Stimulated activated CD8-positive, alpha-beta memory T cell treated with anti-CD3 and anti-CD28 coated beads, Interleukin-12 subunit alpha, Interleukin-12 subunit beta, amount 100 ng/mL, for 1 hour (primary cell): ENCODE results near the gene ST8SIA2.
"Not testable (repeated sequence)": the region's sequence is repeated elsewhere in the genome, so short reads cannot be mapped to it uniquely, and the experiment has no call there.

ENCODE experiments used
- DNase-seq: peaks from one replicate; pipeline ENCODE4 v3.0.0-alpha.2; 2020; ENCODE audit warnings: low read depth

ST8SIA2 gene

GRCh38 chr15:92443381-92443780 lies 49.7 kb downstream of the ST8SIA2 start:
- no peak for DNase-seq

DNA sequence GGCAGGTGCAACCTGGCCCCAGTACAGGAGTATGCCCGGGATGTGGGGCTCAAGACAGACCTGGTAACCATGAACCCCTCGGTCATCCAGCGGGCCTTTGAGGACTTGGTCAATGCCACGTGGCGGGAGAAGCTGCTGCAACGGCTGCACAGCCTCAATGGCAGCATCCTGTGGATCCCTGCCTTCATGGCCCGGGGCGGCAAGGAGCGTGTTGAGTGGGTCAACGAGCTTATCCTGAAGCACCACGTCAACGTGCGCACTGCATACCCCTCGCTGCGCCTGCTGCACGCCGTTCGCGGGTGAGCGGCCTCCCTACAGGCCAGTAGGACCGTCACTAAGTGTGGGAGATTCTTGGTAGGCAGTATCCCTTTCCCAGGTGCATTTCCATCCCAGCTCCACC lies 51.0 kb downstream of the ST8SIA2 start:
- no peak for DNase-seq

GRCh38 chr15:92448370-92448769 lies 54.7 kb downstream of the ST8SIA2 start:
- DNase-seq: no peak

- DNase-seq: no peak
Measured at GRCh38 chr15:92449476-92449875, 55.8 kb downstream of the ST8SIA2 start.

DNA sequence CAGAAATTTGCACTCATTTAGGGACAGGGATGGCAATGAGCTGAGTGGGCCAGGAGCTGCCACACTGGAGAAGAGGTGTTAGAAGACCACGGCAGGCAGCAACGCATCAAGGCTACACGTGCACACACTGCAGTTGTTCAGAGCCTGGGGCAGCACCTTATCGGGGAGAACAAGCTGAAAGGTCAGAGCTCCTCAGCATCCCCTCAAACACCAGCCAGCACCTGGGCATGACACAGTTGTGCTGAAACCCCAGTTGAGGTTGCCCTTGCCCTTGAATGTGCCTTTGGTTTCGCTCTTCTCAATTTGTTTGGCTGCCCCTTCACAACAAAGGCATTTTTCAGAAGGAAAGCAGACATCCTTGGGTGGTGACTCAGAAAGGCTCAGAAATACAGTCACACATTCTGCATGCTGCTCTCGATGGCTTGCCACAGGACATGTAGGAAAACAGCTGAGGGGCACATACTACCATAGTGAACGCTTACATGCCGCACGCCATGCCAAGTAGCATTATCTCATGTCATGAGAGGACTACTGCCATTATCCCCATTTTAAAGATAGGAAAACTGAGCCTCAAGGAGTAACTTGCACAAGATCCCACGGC lies 57.6 kb downstream of the ST8SIA2 start:
- DNase-seq: no peak

DNA sequence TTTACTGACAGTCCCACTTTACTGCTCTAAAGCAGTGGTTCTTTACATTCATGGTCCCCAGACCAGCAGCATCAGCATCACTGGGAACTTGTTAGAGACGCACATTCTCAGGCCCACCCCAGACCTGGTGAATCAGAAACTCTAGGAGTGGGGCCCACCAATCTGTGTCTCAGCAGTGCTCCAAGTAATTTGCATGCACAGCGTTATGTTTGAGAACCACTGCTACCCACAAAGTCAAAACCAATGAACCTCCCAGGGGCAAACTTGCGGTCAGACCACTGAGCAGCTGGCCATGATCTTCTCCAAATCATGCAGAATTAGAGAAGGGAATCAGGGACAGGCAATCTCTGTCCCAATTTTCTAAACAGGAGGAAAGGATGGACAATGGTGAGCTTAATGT lies 58.5 kb downstream of the ST8SIA2 start:
- DNase-seq: no peak

DNA sequence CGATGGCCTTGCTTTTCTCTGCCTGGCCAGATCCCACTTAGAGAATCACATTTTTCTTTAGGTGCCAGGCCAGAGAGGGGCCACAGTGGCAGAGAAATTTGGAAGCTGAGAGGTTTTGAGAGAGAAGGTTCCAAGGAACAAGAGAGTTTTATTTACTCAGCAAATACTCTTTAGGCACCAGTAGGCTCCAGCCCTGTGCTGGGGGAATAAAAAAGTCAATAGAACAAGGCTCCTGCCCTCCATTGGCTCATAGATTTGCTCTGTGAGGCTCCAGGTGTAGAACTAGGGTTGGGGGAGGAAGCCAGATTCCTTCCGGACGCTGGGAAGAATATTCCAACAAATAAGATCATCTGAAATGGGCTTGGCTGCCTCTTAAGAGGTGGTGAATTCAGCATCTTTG lies 59.9 kb downstream of the ST8SIA2 start:
- no peak for DNase-seq

DNA sequence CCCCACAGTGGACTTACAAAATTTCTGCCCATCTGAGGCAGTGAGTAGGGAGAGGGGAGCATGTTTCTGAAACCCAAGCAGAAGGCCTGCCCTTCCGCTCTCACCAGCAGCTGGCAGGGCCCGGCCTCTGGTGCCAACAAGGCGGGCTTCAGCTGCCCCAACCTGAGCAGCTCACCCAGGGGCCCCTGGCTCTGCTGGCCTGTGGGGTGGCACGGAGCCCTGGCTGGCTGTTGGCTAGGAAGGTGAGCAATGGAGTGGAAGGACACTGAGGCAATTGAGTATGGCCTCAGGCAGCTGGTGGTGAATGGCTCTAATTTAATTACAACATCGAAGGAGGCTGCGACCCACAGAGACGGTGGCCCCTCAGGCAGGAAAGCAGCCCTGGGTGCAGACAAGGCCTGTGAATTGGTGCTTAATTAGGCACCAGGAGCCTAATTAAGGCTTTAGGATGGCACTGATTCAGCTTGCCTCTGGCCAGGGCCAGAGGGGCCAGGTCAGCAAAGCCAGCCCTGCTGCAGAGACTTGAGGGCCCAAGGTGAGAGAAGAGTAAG lies 60.9 kb downstream of the ST8SIA2 start:
- no peak for DNase-seq

DNA sequence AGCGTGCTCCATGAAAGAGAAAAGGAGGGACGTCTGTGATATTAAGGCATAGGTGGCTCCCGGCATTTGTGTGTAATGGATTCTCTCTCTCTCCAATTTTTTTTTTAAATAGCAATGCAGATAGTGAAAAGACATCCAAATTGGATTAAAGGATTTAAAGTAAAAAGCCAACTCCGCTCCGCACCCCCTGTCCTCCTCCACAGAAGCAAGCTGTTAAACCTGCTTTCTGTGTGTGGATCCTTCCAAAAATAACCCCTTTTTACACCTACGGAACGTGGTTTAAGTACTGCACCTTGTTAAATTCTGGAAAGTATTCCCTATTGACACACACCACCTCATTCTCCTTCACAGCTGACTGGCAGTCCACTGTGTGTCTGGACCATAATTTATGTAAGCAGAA lies 61.6 kb downstream of the ST8SIA2 start:
- DNase-seq: no peak

DNA sequence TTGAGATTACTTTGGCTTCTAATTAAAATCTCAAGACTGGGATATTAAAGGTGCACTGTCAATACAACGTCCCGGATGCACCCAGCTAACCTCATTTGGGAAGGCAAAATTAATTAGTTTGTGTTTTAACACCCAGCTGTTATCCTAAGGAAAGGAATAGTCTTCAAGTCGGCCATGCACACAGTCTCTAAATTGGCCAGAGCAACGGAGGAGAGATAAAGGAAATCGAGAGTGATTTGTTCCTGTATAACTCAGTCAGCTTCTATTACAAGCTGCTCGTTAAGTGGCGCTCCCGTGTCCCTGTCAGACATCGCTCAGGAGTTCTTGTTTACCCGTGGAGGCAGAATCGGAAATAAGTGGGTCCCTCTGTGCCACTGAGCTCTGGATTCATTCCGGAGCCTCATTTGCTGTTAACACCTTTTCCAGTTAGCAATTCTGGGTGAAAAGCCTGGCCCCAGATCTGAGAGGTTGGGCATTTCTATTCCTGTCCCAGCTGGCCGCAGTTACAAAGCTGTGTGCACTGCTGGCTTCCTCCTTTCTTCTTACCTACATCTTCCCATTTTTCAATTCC lies 63.9 kb downstream of the ST8SIA2 start:
- no peak for DNase-seq

DNA sequence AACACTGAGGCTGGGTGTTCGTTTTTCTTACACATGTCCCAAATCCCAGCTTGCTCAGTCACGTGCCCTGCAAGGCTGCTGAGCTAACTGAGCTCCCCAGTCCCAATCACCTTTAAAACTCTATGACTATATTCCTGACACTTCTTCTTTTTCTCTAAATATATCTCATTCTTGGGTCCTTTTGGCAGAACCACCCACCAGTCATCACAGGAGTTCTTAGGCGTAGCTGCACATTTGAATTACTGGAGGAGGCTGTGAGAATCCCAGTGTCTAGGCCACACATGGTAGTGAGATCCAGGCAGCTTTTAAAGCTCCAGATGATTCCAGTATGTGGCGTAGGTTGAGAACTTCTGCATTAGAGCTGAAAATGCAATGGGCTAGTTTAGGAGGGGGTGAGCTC lies 66.3 kb downstream of the ST8SIA2 start:
- DNase-seq: no peak

DNA sequence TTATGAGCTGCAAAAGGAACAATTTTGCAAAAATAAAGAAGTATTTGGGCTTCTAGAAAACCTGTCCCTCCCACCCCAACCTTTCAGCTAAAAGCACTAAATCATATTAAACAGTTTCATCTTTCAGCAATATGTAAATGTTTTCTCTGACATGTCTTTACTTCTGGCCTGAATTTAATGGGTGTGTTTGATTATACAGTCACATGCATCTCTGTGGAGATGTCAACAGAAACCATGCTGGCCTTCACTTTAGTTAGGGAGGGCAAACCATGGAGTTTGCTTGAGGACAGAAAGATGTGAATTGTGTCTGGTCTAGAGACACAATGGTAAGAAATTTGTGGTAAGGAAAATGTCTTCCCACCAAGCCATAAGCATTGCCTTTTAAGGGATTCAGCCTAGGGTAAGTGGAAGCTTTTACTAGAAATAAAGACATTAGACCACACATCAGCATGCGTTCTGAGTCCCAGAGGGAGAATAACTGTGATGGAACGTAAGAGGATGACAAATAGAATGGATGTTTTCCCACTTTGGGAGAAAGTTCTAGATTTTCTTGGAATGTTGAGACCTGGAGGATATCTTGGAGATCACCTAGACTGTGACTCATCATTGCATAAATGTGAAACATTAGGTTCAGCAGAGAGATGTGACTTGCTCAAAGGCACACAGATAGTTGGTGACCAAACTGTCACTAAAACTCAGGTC lies 68.9 kb downstream of the ST8SIA2 start:
- no peak for DNase-seq

- no peak for DNase-seq
Measured at GRCh38 chr15:92463352-92463751, 69.7 kb downstream of the ST8SIA2 start.

DNA sequence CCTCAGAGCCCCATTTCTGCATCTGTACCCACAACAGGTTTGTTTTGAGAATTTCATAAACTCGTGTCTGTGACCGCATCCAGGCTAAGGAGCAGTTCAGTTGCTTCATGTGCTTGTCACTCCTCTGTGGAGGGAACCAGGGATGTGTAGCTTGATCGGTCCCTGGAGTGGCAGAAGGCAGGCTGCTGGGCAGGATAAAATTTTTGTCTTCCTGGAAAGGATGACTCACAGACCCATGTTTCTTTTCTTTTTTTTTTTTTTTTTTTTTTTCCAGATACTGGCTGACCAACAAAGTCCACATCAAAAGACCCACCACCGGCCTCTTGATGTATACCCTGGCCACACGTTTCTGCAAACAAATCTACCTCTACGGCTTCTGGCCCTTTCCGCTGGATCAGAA lies 70.1 kb downstream of the ST8SIA2 start:
- no peak for DNase-seq

DNA sequence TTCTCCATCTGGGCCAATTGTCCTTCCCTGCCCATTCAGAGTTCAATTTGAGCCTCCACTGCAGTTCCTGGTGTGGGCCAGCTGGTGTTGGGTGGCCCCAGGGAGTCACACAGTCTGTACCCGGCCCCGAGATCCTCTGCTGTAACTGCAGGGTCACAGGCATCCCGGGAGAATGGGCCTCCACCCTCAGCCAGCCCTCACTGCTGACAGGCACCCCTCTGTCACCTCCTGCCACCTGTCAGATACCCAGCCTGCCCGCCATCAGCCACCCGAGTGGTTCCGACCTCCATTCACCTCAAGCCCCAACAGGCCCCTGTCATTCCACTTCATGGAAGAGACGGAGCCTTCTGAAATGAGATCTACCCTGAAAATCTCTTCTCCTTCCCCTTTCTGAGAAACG lies 73.2 kb downstream of the ST8SIA2 start:
- no peak for DNase-seq

DNA sequence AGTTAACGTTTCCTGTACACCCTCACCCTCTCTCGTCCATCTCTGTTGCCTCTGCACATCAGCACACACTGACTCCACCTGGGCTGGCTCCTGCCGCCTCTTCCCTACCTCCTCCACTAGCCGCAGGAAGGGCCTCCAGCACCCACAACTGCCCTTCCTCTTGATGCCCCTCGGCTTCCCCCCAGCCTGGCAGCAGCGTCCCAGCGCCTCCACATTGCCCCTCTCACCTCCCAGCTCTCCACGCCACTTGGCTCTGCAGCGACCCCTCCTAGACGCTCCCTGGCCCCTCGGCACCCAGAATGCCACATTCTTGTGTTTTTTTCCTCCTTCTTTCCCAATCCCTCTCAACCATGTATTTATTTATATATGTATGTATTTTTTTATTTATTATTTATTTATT lies 73.6 kb downstream of the ST8SIA2 start:
- no peak for DNase-seq

GRCh38 chr15:92468991-92469390 lies 75.3 kb downstream of the ST8SIA2 start:
- DNase-seq: no peak

DNA sequence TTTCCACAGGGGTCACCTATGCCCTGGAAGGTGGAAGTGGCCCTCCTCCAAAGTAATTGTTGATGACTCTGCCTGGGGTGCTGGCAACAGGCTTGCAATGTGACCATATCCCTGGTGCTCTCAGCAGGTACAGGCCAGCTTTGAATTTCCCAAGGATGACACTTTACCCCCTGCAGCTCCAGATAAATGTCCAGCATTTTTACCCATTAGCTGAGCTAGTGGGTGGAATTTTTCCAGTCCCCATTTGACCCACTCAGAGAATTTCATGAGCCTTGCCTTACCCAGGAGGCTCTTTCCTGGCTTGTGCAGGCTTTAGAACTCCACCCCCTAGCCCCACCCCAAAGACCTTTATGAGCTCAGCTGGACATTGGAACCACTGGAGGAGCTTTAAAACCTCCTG lies 77.6 kb downstream of the ST8SIA2 start:
- DNase-seq: no peak

DNA sequence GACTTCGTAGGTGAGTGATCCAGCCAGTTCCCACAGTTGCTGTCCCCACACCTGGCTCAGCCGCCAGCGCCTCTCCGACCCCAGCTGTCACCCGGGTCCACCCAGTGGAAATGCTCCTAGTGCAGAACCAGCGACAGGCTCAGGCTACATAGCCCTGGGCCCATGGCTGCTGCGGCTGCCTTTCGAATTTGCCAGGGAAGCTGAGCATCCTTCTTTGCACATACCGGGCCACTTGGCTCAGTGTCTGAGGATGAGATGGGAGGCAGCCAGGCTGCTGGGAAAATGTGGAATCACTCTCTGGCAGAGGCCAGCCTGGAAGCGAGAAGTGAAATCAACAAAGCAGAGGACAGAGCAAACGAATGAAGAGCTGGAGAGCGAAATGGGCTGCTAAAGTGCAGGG lies 80.1 kb downstream of the ST8SIA2 start:
- DNase-seq: no peak

DNA sequence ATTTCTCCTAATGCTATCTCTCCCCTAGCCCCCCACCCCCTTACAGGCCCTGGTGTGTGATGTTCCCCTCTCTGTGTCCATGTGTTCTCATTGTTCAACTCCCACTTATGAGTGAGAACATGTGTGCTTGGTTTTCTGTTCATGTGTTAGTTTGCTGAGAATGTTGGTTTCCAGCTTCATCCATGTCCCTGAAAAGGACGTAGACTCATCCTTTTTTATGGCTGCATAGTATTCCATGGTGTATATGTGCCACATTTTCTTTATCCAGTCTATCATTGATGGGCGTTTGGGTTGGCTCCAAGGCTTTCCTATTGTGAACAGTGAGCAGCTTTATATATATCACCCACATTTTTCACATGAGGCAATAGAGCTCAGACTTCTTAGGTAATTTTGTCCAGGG lies 86.0 kb downstream of the ST8SIA2 start:
- not testable (repeated sequence) for DNase-seq

GRCh38 chr15:92480361-92480760 lies 86.7 kb downstream of the ST8SIA2 start:
- no peak for DNase-seq

DNA sequence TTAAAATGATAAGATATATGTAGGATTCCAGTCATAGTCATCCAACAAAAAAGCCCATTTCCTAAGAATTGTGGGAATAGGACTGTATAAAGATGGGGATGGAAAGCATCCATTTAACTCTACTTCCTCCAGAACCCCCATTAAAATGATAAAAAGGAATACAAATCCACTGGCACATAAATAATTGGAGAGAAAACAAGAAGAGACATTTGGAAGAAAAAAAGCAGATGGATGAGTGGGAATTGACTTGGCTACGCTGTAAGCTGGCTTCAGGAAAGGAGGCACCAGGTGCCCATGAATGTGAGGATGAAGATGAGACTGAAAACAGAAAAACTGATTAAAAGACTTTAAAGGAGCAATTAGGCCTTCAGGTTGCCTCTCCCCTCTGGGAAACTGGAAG lies 91.8 kb downstream of the ST8SIA2 start:
- no peak for DNase-seq

DNA sequence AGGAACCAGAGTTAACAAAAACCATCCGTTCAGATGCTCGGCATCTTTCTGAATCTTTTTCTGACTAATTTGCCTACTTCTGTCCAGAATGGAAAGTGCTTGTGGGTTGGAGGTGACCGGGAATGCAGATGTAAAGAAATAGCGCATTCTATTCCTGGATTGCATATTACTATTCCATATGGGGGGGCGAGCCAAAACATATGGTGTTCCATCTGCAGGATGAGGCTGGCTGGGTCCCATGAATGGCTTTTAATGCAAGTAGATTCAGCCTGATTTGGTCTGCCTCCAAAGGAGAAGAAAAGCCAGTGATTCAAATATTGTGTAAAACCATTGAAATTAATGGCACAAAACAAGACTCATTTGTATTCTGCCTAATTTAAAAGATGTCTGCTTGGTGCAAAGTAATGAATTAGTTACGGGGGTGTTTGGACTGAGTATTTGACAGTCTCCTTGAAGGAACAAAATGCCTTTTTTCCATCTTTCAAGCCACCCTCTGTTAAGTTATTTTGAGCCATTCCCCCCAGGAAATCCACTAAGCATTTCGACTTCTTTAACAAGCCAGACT lies 99.0 kb downstream of the ST8SIA2 start:
- no peak for DNase-seq
